Sigmoid colon (tissue), 7 donors: ENCODE results near the gene RPSA. TPM values are rescaled to one million over a fixed set of nuclear protein-coding genes. Genes with fewer than 3 reads are reported as not detected.

Experiments used
- DNase-seq: peaks from one replicate; pipeline ENCODE4 v3.0.0-alpha.2; 2019
- H3K27ac ChIP-seq, 4 donors: fragments of 200-600 bp; sonication (generic); one replicate each; pipeline ENCODE4 v1.5.1; 2016 to 2019; ENCODE audit warnings: mild to moderate bottlenecking in 1 of 4
- H3K27me3 ChIP-seq, 3 donors: fragments of 200-600 bp; sonication (generic); one replicate each; pipeline ENCODE4 v1.5.1; 2019; ENCODE audit warnings: mild to moderate bottlenecking in 1 of 3
- H3K36me3 ChIP-seq, 4 donors: fragments of 200-600 bp; sonication (generic); one replicate each; pipeline ENCODE4 v1.5.1; 2016 to 2019
- H3K4me1 ChIP-seq, 4 donors: fragments of 200-600 bp; sonication (generic); one replicate each; pipeline ENCODE4 v1.5.1; 2017 to 2019
- H3K4me3 ChIP-seq, 4 donors: fragments of 200-600 bp; sonication (generic); one replicate each; pipeline ENCODE4 v1.5.1; 2017 to 2019; ENCODE audit warnings: mild to moderate bottlenecking in 2 of 4, moderate library complexity in 1 of 4
- H3K9me3 ChIP-seq, 4 donors: fragments of 200-600 bp in 3 of 4; sonication (generic) in 3 of 4; one replicate each; pipeline versions ENCODE4 v1.5.1 to v1.6.1; 2013 to 2019
- EP300 ChIP-seq, 4 donors: sonication (generic); formaldehyde crosslinking; IDR thresholded peaks; one replicate each; pipeline ENCODE4 v1.6.1; 2017; ENCODE audit warnings: antibody characterized with exemption in 4 of 4
- POLR2A ChIP-seq, 2 donors: fragments of 450-650 bp; IDR thresholded peaks; one replicate each; pipeline ENCODE4 v1.6.1; 2016; ENCODE audit warnings: antibody characterized with exemption in 2 of 2, mild to moderate bottlenecking in 2 of 2, moderate library complexity in 2 of 2
- POLR2AphosphoS5 ChIP-seq, 4 donors: sonication (generic); formaldehyde crosslinking; IDR thresholded peaks; one replicate each; pipeline ENCODE4 v1.6.1; 2017; ENCODE audit warnings: antibody characterized with exemption in 4 of 4
- WGBS, 2 donors: extraction: QIAGEN DNeasy Blood & Tissue Kit; methylation state at CpG; one replicate each; pipeline ENCODE4 v1.1.7; 2013; 5-methylcytosine and 5-hydroxymethylcytosine counted together
- intact Hi-C: fragments of 100-400 bp; cut with DNase I; formaldehyde crosslinking; loops from one replicate; pipeline ENCODE4 v1.15.1; 2023
- polyA plus RNA-seq, 3 donors: library from polyadenylated mRNA; stranded (reverse); fragments of 200-250 nt; gene quantifications; one replicate each; pipeline ENCODE4 v1.2.3, GENCODE V29; 2013
- total RNA-seq, 4 donors: library from RNA; depleted of rRNA; stranded (reverse); fragments of >200 nt; gene quantifications; one replicate each; pipeline ENCODE4 v1.1.0, GENCODE V29; 2016
- TF ChIP-seq, protein P1 (sequence below), 4 experiments: fragments of 450-650 bp in 3 of 4; fragments of 200-600 bp in 1 of 4; IDR thresholded peaks; one replicate each; pipeline ENCODE4 v1.5.1; 2016 to 2019; ENCODE audit warnings: antibody characterized with exemption in 4 of 4, mild to moderate bottlenecking in 3 of 4, moderate library complexity in 2 of 4
- donor health status: healthy with polysubstance abuse.
- donor health status: Bipolar disorder and iron deficiency.
- donor health status: healthy.

Gene RPSA
- total and polyA plus RNA-seq, 7 donors, result 1,024 to 2,115 (median 1,538) TPM

DNA sequence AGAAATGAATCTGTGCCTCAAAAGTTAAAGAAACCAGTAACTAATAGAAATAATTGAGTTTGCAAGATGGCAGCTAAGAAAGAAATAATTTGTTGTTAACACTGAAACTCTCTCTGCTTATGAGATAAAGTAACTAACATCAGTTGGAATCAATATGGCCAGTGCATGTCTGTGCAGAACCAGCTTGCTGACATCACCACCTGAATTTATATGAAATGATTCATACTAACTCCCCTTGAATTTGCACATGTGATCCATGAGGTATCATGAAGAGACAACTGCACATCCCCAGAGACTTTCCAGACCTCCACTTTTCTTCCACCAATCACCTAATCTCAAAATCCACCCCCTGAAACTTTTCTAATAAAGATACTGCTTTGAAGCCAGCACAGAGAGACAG is 33.7 kb upstream of the RPSA start:
- intact Hi-C loops, result no loop called here
- Histone ChIP-seq H3K27me3 (peaks cover 0 to 5% (median 0%) of the 10 kb centered on the region in 3 donors), H3K36me3 (no peaks in the 10 kb centered on the region), H3K27ac (no peak overlapping the region), H3K4me1 (no peaks in the 10 kb centered on the region), H3K4me3 (no peak overlapping the region), H3K9me3 (no peaks in the 10 kb centered on the region)
- DNase-seq, result no peak
- no peak for TF ChIP-seq EP300 (IDR thresholded peaks at IDR 0.05)
- TF ChIP-seq POLR2A (IDR thresholded peaks at IDR 0.05), result no peak
- no peak for TF ChIP-seq POLR2AphosphoS5 (IDR thresholded peaks at IDR 0.05)
- TF ChIP-seq, protein P1, sequence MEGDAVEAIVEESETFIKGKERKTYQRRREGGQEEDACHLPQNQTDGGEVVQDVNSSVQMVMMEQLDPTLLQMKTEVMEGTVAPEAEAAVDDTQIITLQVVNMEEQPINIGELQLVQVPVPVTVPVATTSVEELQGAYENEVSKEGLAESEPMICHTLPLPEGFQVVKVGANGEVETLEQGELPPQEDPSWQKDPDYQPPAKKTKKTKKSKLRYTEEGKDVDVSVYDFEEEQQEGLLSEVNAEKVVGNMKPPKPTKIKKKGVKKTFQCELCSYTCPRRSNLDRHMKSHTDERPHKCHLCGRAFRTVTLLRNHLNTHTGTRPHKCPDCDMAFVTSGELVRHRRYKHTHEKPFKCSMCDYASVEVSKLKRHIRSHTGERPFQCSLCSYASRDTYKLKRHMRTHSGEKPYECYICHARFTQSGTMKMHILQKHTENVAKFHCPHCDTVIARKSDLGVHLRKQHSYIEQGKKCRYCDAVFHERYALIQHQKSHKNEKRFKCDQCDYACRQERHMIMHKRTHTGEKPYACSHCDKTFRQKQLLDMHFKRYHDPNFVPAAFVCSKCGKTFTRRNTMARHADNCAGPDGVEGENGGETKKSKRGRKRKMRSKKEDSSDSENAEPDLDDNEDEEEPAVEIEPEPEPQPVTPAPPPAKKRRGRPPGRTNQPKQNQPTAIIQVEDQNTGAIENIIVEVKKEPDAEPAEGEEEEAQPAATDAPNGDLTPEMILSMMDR (IDR thresholded peaks at IDR 0.05), result no peak

DNA sequence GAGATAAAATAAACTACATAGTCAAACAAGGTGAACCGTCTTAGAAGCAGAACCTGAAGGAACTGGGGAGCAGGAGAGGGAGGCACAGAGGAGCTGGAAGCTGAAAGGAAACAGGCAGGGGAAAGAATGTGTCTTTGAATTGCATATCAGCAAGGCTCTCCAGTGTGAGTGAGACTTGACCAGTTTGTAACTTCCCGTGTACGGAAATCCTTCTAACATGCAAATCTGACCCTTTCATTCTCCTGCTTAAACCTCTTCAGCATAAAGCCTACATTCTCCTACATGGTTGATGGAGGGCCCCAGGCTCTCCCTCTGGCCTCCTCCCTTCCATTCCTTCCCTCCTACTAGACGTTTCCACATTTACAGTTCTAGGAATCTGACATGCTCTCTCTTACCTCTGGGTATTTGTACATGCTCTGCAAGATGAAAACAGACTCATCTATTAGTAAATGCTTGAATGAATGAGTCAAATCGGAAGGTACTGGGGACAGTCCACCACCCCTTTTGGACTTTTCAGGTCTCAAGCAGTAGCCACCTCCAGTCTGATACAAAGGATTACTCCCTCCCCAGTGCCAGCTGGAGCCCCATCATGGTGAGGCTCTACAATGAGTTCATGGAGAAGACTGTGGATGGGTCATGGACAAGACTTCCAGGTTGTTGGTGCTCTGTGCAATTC is 29.4 kb upstream of the RPSA start:
- H3K4me3 ChIP-seq, result no peak overlapping the region
- H3K27ac ChIP-seq, result no peak overlapping the region
- peaks cover 0 to 5% (median 0%) of the 10 kb centered on the region in 3 donors for H3K27me3 ChIP-seq
- intact Hi-C loops, result no loop called here
- no peak for DNase-seq
- no peaks in the 10 kb centered on the region for H3K36me3 ChIP-seq
- TF ChIP-seq, protein P1 (IDR thresholded peaks at IDR 0.05), result no peak
- TF ChIP-seq POLR2AphosphoS5 (IDR thresholded peaks at IDR 0.05) (no peak), EP300 (IDR thresholded peaks at IDR 0.05) (no peak), POLR2A (IDR thresholded peaks at IDR 0.05) (no peak)
- no peaks in the 10 kb centered on the region for H3K9me3 ChIP-seq
- no peaks in the 10 kb centered on the region for H3K4me1 ChIP-seq
- WGBS, 2 donors, result 72 to 80% methylated on average over 5 of the region's 5 CpGs

DNA sequence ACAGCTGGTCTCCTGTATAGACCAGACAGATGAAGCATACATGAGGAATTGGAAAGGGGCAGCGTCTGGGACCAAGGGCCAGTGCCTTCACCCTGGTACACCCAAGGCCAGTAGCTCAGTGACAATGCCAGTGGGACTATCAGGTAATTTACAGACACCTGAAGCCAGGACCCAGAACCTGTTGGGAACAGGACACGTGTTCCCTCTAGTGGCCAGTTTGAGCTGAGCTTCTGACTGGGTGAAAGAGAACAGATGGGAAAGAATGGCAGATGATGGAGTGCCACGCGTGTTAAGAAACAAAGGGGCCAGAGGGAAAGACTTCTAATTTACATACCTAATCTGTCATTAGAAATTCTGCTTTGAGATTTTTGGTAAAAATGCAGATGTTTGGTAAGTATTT is 28.4 kb upstream of the RPSA start:
- TF ChIP-seq POLR2AphosphoS5 (IDR thresholded peaks at IDR 0.05), result no peak
- TF ChIP-seq, protein P1 (IDR thresholded peaks at IDR 0.05), result peak in 2 of 4 experiments; percentile 22 to 30
- H3K9me3 ChIP-seq, result no peaks in the 10 kb centered on the region
- no peak for DNase-seq
- H3K27ac ChIP-seq, result no peak overlapping the region
- intact Hi-C loops, result no loop called here
- no peaks in the 10 kb centered on the region for H3K27me3 ChIP-seq
- no peaks in the 10 kb centered on the region for H3K36me3 ChIP-seq
- 6 to 26% methylated on average over 4 of the region's 4 CpGs for WGBS, 2 donors
- no peak overlapping the region for H3K4me3 ChIP-seq
- peaks cover 0 to 8% (median 6%) of the 10 kb centered on the region in 4 donors for H3K4me1 ChIP-seq

DNA sequence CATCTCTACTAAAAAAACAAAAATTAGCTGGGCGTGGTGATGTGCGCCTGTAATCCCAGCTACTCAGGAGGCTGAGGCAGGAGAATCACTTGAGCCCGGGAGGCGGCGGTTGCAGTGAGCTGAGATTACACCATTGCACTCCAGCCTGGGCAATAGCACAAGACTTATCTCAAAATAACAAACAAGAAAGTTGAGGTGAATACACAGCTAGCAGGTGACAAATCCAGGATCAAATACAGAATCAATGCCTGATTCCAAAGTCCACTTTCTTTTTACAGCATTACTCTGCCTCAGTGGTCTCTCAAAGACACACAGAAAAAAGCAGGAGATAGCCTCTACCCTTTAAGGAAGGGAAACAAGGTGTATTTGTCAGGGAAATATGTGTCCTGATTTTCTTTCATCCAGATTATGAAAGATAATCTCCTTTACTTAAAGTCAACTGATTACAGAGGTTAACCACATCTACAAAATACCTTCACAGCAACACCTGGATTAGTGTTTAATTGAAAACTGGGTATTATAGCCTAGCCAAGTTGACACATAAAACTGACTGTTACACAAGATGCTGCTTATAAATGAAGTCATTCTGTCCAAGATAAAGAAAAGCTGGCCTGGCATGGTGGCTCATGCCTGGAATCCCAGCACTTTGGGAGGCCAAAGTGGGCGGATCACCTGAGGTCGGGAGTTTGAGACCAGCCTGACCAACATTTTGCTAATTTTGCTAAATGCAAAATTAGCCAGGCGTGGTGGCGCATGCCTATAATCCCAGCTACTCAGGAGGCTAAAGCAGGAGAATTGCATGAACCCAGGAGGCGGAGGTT is 27.4 kb upstream of the RPSA start:
- intact Hi-C loops, result no loop called here
- no peak overlapping the region for H3K27ac ChIP-seq
- WGBS, 2 donors, result 59 to 89% methylated on average over 10 of the region's 10 CpGs

More for the DNA sequence above, 27.4 kb upstream of the RPSA start:
- TF ChIP-seq POLR2AphosphoS5 (IDR thresholded peaks at IDR 0.05) (no peak), POLR2A (IDR thresholded peaks at IDR 0.05) (no peak), EP300 (IDR thresholded peaks at IDR 0.05) (no peak)
- TF ChIP-seq, protein P1 (IDR thresholded peaks at IDR 0.05), result no peak
- no peaks in the 10 kb centered on the region for H3K27me3 ChIP-seq
- no peak for DNase-seq
- H3K36me3 ChIP-seq, result no peaks in the 10 kb centered on the region
- no peaks in the 10 kb centered on the region for H3K9me3 ChIP-seq
- peaks cover 0 to 8% (median 6%) of the 10 kb centered on the region in 4 donors for H3K4me1 ChIP-seq
- H3K4me3 ChIP-seq, result no peak overlapping the region
